GM21723 (cell line): ENCODE results near the gene TTLL8.

Source experiments
- ATAC-seq: cut with Tn5 transposase; IDR thresholded peaks from one replicate; pipeline ENCODE4 v1.9.1; 2021; ENCODE audit warnings: mild to moderate bottlenecking, moderate library complexity; ENCODE audit not compliant: unreplicated experiment

TTLL8 gene

GRCh38 chr22:50045211-50046018, 12.7 kb downstream of the TTLL8 start:
- ATAC-seq: no peak

- ATAC-seq: no peak
Observed at GRCh38 chr22:50044485-50045118, 13.5 kb downstream of the TTLL8 start.

- ATAC-seq: no peak
Observed at GRCh38 chr22:50041361-50042065, 16.6 kb downstream of the TTLL8 start.

- ATAC-seq: no peak
Observed at GRCh38 chr22:50040717-50041116, 17.4 kb downstream of the TTLL8 start.

DNA sequence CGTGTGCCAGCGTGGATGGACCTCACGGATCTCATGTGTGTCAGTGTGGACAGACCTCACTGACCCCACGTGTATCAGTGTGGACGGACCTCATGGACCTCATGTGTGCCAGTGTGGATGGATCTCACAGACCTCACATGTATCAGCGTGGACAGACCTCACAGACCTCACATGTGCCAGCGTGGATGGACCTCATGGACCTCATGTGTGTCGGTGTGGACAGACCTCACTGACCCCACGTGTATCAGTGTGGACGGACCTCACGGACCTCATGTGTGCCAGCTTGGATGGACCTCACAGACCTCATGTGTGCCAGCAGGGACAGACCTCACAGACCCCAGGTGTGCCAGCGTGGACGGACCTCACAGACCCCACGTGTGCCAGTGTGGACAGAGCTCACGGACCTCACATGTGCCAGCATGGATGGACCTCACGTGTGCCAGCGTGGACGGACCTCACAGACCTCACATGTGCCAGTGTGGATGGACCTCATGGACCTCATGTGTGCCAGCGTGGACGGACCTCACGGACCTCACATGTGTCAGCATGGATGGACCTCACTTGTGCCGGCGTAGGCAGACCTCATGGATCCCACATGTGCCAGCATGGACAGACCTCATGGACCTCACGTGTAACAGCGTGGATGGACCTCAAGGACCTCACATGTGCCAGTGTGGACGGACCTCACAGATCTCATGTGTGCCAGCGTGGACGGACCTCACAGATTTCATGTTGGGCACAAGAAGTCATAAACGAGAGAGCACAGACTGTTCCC, 18.2 kb downstream of the TTLL8 start:
- no peak for ATAC-seq

- no peak for ATAC-seq
Observed at GRCh38 chr22:50035976-50036724, 21.9 kb downstream of the TTLL8 start.

- no peak for ATAC-seq
Observed at GRCh38 chr22:50035131-50035881, 22.8 kb downstream of the TTLL8 start.

DNA sequence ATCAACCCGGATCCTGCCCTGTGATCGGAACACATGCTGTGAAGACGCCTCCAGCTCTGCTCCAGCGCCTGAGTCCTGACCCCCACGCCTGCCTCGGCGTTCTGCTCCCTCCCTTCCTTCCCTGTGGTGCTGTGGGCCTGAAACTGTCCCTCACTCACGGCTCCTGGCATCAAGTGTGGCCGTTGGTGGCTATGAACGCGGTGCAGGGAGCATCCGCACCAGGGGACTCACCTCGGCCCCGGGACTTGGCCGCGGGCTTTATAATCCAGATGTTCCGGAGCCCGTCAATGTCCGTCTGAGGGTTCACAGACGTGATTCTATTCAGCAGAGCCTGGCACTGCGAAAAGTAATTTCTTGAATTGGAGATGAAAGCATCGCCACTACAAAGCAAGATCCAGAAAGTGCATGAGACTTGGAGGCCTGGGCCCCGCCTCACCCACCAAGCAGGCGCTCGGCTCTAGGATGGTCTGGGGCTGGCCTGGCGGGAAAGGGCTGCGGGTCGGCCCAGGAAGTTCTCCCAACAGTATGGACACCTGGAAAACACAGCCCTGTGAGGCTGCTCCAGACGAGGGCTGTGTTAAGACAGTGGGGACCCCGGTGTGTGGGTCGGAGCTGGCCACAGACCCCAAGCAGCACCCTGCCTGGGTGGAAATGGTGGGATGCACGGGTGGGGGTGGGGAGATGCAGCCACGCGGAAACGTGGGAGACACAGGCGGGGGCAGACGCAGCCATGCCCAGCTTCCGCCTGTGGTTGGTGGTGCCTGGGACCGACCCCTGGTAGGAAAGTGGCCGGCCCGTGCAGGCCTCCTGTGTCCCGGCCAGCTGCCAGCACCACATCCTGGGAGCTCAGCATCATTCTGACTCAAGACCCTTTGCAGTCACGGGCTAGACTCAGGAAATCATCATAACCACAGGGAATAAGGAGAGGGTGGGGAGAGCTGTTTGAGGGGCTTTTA, 23.7 kb downstream of the TTLL8 start:
- ATAC-seq: no peak

DNA sequence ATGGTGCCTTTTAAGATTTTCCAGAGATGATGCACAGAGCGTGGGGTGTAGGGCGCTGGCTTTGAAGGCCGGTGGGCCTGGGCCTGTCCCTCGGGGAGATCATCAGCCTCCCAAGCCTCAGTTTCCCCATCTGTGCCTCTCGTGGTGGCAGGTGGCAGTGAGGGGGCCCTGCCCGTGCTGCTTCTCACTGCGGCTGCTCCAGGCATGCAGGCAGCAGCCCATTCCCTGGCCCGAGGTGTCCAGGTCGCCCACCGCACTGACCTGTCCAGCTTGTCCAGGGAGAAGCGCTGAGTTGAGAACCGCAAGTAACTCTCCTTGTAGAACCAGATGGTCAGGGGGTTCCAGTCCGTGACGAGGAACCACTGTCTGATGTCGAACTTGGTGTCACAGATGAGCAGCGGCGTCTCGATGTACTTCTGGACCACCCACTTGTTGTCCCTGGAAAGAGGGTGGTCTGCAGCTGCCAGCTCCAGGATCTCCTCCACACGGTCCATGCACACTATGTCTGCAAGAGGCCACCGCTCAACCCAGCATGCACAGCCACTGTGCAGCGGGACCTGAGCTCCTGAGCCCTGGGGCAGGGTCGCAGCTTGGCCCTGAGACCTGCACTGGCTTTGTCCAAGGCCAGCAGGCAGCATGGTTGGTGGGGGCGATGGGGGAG, 25.0 kb downstream of the TTLL8 start:
- no peak for ATAC-seq

- no peak for ATAC-seq
Observed at GRCh38 chr22:50032109-50032871, 25.8 kb downstream of the TTLL8 start.

DNA sequence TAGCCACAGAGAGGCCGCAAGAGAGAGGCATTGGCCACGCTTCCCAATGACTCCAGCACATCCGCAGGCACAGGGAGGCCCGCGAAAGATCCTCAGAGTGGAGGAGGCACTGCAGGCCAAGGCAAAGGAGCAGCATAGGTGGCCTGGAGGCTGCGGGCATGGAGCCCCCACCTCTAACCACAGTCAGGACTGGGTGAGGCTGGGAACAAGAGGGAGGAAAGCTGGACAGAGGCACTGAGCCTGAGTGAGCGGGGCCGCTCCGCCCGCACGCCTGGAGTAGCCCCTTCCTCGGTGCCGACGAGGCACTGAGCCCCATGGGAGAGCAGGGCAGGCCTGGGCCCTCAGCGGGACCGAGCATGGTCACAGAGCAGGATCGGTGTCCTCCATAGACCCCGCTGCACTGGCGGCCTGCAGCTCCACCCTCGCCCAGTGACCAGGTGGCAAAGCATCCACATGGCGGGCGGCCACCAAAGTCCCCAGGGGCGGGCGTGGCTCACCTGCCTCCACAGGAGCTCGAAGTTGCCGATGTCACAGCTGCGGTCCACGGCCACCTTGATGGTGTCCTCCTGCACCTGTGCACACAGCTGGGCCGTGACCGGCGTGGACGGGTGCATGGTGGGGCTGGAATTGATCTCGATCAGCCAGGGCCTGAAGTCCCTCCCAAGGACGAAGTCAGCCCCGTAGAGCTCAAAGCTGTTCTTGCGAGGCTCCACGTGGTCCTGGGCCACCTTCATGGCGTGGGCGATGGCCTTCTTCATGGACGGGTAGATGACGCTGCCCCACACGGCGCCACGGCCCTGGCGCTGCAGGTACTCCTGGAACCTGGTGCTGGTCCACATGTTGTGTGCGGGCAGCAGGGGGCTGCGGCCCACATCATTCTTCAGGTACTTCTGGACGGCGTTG, 26.7 kb downstream of the TTLL8 start:
- no peak for ATAC-seq

- ATAC-seq: peak; percentile 70
Observed at GRCh38 chr22:50030297-50031188, 27.6 kb downstream of the TTLL8 start.

DNA sequence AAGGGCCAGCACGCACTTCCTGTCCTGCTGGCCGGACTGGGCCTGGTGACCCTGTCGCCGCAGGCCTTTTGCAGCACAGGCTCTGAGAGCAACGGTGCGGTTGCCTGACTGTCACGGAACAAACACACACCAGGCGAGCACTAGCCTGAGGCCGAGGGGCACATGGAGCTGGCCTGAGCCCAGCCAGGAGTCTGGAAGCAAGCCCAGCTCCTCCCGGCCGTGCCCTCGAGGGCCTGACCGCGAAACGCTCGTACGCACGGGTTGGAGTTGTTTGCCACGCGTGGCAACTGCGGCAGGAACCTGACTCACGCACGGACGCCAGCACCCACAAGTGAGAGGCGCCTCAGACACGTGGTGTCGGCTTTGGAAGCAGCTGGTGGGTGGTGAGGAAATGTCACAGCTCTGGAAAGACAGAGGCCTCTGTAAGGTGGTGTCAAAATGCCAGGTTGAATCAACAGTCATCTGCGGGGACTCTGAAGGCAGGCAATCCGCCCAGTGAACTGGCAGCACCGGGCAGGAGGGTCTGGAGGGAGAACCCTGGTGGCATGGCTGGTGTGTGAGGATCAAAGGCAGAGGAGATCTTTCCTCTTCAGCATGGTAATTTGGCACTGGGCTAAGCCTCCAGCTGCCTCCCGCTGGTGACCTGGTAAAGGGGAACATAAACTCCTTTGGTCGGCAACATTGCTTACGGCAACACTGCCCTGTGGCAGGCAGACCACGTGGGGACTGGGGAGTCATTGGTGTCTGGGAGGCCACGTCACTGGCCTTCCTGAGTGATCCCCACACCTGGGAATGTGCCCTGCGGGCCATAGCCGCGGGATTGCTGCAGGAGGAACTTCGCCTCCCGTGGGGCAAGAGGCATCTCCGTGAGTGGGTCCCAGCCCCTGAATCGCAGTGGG, 30.2 kb downstream of the TTLL8 start:
- no peak for ATAC-seq

GRCh38 chr22:50025993-50026392, 32.1 kb downstream of the TTLL8 start:
- ATAC-seq: no peak
